ENCODE results near the gene BAIAP3. TPM values are rescaled to one million over a fixed set of nuclear protein-coding genes. Genes with fewer than 3 reads are reported as not detected.

The BAIAP3 gene
- total RNA-seq, 2 donors from 2014 or later, result 0.35 to 2.4 TPM

DNA sequence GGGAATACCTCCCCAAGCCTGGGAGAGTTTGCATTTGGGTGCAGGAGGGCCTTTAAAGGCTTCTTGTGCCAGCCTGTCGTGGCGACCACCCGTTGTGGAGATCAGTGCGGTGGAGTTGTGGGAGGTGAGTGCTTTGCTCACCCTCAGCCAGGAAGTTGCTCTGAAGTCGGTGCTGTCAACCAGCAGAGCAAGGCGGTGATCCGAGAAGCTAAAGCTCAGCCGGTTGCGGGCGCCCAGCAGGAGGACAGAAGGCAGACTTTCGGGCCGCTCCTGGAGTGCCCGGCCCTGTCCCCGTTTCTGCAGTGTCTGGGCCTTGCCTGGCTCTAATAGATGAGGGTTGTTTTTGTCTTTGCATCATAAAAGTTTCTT lies 22.6 kb upstream of the BAIAP3 start:
- Histone ChIP-seq H3K4me1 (peaks cover 0 to 36% of the 10 kb centered on the region in 2 donors), H3K27me3 (no peaks in the 10 kb centered on the region), H3K4me3 (peak overlapping the region; percentile 76 to 77), H3K36me3 (peaks cover 22% of the 10 kb centered on the region), H3K27ac (peak overlapping the region; percentile 64 to 81), H3K9me3 (no peaks in the 10 kb centered on the region)
- no peak for DNase-seq (ENCODE audit: low spot score)
- TF ChIP-seq, protein P1, sequence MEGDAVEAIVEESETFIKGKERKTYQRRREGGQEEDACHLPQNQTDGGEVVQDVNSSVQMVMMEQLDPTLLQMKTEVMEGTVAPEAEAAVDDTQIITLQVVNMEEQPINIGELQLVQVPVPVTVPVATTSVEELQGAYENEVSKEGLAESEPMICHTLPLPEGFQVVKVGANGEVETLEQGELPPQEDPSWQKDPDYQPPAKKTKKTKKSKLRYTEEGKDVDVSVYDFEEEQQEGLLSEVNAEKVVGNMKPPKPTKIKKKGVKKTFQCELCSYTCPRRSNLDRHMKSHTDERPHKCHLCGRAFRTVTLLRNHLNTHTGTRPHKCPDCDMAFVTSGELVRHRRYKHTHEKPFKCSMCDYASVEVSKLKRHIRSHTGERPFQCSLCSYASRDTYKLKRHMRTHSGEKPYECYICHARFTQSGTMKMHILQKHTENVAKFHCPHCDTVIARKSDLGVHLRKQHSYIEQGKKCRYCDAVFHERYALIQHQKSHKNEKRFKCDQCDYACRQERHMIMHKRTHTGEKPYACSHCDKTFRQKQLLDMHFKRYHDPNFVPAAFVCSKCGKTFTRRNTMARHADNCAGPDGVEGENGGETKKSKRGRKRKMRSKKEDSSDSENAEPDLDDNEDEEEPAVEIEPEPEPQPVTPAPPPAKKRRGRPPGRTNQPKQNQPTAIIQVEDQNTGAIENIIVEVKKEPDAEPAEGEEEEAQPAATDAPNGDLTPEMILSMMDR (IDR thresholded peaks at IDR 0.05), result no peak

DNA sequence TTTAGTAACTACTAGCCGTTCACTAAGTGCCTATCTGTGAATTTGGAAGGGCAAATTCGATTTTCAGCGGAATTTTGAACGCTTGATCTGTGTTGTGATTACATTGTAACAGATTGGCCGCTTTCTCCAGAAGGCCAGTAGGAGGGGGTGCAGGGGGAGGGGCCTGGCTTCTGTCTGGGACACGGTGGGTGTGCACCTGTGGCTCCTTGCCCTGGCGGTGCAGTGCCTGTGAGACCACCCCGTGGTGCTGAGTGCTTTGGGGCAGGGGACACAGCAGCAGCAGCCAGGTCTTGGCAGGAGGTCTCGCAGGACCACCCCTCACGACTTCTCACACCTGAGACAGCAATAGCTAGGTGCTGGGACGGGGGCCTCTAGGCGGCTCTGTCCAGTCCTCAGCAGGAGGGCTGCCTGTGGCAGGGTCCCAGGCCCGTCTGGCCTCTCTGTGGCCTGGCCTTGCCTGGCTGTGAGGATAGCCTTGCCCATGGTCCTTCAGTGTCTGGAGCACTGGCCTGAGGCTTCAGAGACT lies 22.2 kb upstream of the BAIAP3 start:
- H3K4me3 ChIP-seq, result peak overlapping the region; percentile 76 to 77
- peaks cover 26% of the 10 kb centered on the region for H3K36me3 ChIP-seq
- TF ChIP-seq, protein P1 (IDR thresholded peaks at IDR 0.05), result no peak
- peaks cover 0 to 36% of the 10 kb centered on the region in 2 donors for H3K4me1 ChIP-seq
- H3K27ac ChIP-seq, result peak overlapping the region; percentile 71 to 81
- no peaks in the 10 kb centered on the region for H3K9me3 ChIP-seq
- no peaks in the 10 kb centered on the region for H3K27me3 ChIP-seq
- DNase-seq (ENCODE audit: low spot score), result no peak

DNA sequence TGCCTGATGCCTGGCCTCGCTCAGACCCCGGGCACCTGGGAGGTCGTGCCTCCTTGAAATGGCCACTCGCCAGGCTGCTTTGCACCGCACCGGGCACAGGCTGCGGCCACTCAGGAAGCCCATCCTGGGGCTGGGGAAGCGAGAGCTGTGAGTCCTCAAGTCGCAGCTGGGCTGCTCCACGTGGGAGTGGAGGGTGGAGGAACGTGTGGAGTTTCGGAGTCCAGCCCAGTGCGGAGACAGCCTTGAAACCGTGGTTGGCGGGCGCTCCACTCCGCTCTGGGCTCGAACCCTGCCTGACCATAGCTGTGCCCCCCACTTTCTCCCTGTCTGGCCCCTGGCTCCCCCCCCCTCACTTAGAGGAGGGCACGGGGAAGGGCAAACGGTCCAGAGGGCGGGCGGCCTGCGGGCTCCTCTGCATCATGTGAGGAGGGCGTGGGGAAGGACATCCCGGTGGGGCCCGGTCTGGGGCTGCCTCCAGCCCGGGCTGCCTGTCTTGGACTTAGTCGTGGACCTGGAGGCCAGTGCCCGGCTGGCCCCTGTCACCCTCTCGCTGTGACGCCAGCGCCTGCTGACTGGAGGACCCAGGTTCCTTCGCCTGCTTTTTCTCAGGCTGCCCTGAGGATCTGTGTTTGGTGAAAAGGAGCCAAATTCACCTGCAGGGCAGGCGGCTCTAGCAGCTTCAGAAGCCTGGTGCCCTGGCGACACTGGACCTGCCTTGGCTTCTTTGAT lies 21.5 kb upstream of the BAIAP3 start:
- Histone ChIP-seq H3K9me3 (no peaks in the 10 kb centered on the region), H3K27ac (peak overlapping the region; percentile 71 to 81), H3K4me1 (peaks cover 0 to 36% of the 10 kb centered on the region in 2 donors), H3K36me3 (peaks cover 32% of the 10 kb centered on the region), H3K27me3 (no peaks in the 10 kb centered on the region), H3K4me3 (peak overlapping the region in 1 of 2 donors; percentile 76)
- DNase-seq (ENCODE audit: low spot score), result no peak
- TF ChIP-seq, protein P1 (IDR thresholded peaks at IDR 0.05), result no peak

DNA sequence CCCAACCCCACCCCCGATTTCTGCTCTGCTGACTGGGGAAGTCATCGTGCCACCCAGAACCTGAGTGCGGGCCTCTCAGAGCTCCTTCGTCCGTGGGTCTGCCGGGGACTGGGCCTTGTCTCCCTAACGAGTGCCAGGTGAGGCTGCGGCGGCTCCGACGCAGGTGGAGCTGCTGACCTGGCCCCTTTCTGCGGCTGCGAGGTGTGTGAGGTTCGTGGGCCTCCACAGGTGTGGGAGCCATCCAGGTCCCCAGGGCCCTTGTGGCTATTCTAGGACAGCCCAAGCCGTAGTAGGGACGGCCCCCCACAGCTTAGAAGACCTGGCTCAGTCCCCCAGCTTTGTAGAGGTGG lies 21.0 kb upstream of the BAIAP3 start:
- no peaks in the 10 kb centered on the region for H3K9me3 ChIP-seq
- DNase-seq (ENCODE audit: low spot score), result no peak
- H3K27me3 ChIP-seq, result no peaks in the 10 kb centered on the region
- TF ChIP-seq, protein P1 (IDR thresholded peaks at IDR 0.05), result no peak
- H3K36me3 ChIP-seq, result peaks cover 35% of the 10 kb centered on the region
- peaks cover 0 to 36% of the 10 kb centered on the region in 2 donors for H3K4me1 ChIP-seq
- peak overlapping the region; percentile 71 to 81 for H3K27ac ChIP-seq
- peak overlapping the region in 1 of 2 donors; percentile 76 for H3K4me3 ChIP-seq

DNA sequence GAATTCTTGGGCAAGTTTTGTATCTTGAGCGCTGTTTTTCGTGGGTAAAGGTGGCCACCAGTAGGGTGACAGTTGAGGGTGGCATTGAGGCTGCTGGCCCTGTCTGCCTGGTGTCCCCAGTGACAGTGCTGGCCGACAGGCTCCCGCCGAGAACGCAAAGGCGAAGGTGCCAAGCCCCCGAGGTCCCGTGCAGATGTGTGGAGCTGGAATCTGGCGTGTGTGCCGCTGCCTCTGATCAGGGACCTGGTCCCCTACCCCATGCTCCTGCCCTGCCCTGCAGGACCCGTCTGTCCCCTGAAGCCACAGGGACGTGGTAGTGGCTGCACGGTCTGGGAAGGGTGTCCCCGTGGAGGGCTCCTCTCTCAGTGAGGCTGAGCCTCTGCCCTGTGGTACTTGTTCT lies 20.5 kb upstream of the BAIAP3 start:
- H3K36me3 ChIP-seq, result peaks cover 40% of the 10 kb centered on the region
- H3K9me3 ChIP-seq, result no peaks in the 10 kb centered on the region
- no peak overlapping the region for H3K4me3 ChIP-seq
- peaks cover 0 to 36% of the 10 kb centered on the region in 2 donors for H3K4me1 ChIP-seq
- H3K27ac ChIP-seq, result peak overlapping the region in 1 of 2 donors; percentile 81
- DNase-seq (ENCODE audit: low spot score), result no peak
- TF ChIP-seq, protein P1 (IDR thresholded peaks at IDR 0.05), result no peak
- H3K27me3 ChIP-seq, result no peaks in the 10 kb centered on the region
